ENCODE results near the gene FGFR2. TPM values are rescaled to one million over a fixed set of nuclear protein-coding genes. Genes with fewer than 3 reads are reported as not detected.

FGFR2 gene
- total RNA-seq, 1 experiment from 2014 or later: 135 TPM

DNA sequence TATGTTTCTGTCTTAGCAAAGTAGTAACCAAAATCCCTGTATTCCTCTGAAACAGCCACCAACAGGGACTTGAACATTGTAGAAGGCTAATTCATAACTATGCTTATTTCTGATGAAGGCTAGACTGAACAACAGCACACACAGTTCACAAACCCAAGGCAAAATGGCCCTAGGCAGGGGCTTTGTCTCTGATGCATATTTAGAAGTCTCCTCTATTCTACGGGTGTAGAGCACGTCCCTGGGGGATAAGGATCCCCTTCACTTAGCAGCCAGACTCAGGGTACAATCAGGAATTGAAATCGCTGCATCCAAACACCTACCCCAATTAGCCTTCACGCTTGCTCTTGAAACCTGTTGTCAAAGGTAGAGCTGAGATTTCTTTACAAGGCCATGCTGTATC, 45.5 kb downstream of the FGFR2 start:
- H2BK15ac ChIP-seq (ENCODE audit: low read depth, low read length): no peak overlapping the region
- WGBS (ENCODE audit: extremely low coverage, insufficient read length, low lambda C conversion rate): no CpG with 5 or more reads among the region's 4 CpGs
- peak overlapping the region; percentile 20 to 88 (median 44); a peak in 5 of 7 replicates for H3K27ac Mint-ChIP-seq

More for the DNA sequence above, 45.5 kb downstream of the FGFR2 start:
- Mint-ChIP-seq H3K36me3 (ENCODE audit: insufficient read depth in 1 of 3, low read depth in 3 of 3) (peaks cover 36 to 78% (median 71%) of the 10 kb centered on the region in 3 experiments), H3K9me3 (no peaks in the 10 kb centered on the region; a peak in 1 of 5 replicates), H3K27me3 (ENCODE audit: low read depth) (no peaks in the 10 kb centered on the region), H3K4me3 (no peak overlapping the region), H3K4me1 (peaks cover 76% of the 10 kb centered on the region in 2 experiments)
- Histone ChIP-seq H2AK5ac (ENCODE audit: insufficient read length, low read length) (no peak overlapping the region), H3K27ac (ENCODE audit: insufficient read length, low read depth, low read length) (no peak overlapping the region), H3K9me3 (ENCODE audit: control insufficient read depth, low read depth, low read length) (no peaks in the 10 kb centered on the region), H2AFZ (ENCODE audit: low read length) (no peak overlapping the region), H3K23ac (ENCODE audit: insufficient read length, low read depth, low read length) (no peak overlapping the region), H4K8ac (replicated peaks; ENCODE audit: insufficient read length, low read depth, low read length) (no peak overlapping the region), H3K4me2 (ENCODE audit: insufficient read depth, insufficient read length, low read length) (no peak overlapping the region), H3K4me1 (ENCODE audit: insufficient read depth, low read length) (peaks cover 3% of the 10 kb centered on the region; the same call in 1 of the 2 replicates), H4K91ac (ENCODE audit: insufficient read length, low read depth, low read length) (no peak overlapping the region), H3K79me2 (ENCODE audit: insufficient read depth, low read length) (peaks cover 21% of the 10 kb centered on the region; the same call in 1 of the 2 replicates), H3K56ac (ENCODE audit: insufficient read length, low read depth, low read length) (no peak overlapping the region), H2BK20ac (ENCODE audit: low read depth, low read length, poor library complexity, severe bottlenecking) (no peak overlapping the region), H3K4ac (ENCODE audit: low read depth, low read length) (no peak overlapping the region), H2BK5ac (ENCODE audit: insufficient read length, low read length) (no peak overlapping the region), H3K18ac (ENCODE audit: insufficient read length, low read depth, low read length) (no peak overlapping the region), H3K79me1 (ENCODE audit: insufficient read depth, low read depth, low read length, poor library complexity, severe bottlenecking) (peaks cover 16% of the 10 kb centered on the region), H4K20me1 (ENCODE audit: control insufficient read depth, insufficient read depth, insufficient read length) (no peaks in the 10 kb centered on the region), H3K14ac (ENCODE audit: insufficient read depth, low read length) (no peak overlapping the region), H2BK12ac (ENCODE audit: insufficient read length, low read depth, low read length) (no peak overlapping the region), H3K23me2 (ENCODE audit: insufficient read length, low read depth, low read length, poor library complexity, severe bottlenecking) (no peaks in the 10 kb centered on the region), H3K9ac (ENCODE audit: extremely low read depth, insufficient read length, low read length) (no peak overlapping the region), H3T11ph (ENCODE audit: low read length) (no peak overlapping the region), H4K5ac (ENCODE audit: insufficient read length, low read depth, low read length) (no peak overlapping the region), H2BK120ac (ENCODE audit: low read depth, low read length, poor library complexity, severe bottlenecking) (no peak overlapping the region), H3K27me3 (ENCODE audit: insufficient read depth, low read length) (no peaks in the 10 kb centered on the region)
- TF ChIP-seq, protein P1, sequence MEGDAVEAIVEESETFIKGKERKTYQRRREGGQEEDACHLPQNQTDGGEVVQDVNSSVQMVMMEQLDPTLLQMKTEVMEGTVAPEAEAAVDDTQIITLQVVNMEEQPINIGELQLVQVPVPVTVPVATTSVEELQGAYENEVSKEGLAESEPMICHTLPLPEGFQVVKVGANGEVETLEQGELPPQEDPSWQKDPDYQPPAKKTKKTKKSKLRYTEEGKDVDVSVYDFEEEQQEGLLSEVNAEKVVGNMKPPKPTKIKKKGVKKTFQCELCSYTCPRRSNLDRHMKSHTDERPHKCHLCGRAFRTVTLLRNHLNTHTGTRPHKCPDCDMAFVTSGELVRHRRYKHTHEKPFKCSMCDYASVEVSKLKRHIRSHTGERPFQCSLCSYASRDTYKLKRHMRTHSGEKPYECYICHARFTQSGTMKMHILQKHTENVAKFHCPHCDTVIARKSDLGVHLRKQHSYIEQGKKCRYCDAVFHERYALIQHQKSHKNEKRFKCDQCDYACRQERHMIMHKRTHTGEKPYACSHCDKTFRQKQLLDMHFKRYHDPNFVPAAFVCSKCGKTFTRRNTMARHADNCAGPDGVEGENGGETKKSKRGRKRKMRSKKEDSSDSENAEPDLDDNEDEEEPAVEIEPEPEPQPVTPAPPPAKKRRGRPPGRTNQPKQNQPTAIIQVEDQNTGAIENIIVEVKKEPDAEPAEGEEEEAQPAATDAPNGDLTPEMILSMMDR (conservative IDR thresholded peaks at IDR 0.05): no peak
- no peak for DNase-seq

Data from H9 (cell line).